HL-60/S4 treated with retinoic acid at 250 ng/mL for 4 days and 3 days (cell line): ENCODE measurements around the gene ERCC6L.
"Not testable (repeated sequence)": the region's sequence is repeated elsewhere in the genome, so short reads cannot be mapped to it uniquely, and the experiment has no call there.

Experiments
- in situ Hi-C: fragments of 300-500 bp; cut with MboI; formaldehyde crosslinking; loops from 2 replicates; pipeline ENCODE4 v1.7.0; 2022; ENCODE audit warnings: low sequenced_read_pairs

Gene ERCC6L

GRCh38 chrX:72176981-72177380 lies 61.8 kb downstream of the ERCC6L start:
- in situ Hi-C loops: no loop called here

GRCh38 chrX:72176289-72176688 lies 62.5 kb downstream of the ERCC6L start:
- in situ Hi-C loops: not testable (repeated sequence)

- in situ Hi-C loops: no loop called here
Observed at GRCh38 chrX:72169008-72169728, 69.7 kb downstream of the ERCC6L start.

- in situ Hi-C loops: no loop called here
Observed at GRCh38 chrX:72165551-72165950, 73.3 kb downstream of the ERCC6L start.

- in situ Hi-C loops: no loop called here
Observed at GRCh38 chrX:72159769-72160168, 79.1 kb downstream of the ERCC6L start.

- in situ Hi-C loops: no loop called here
Observed at GRCh38 chrX:72158773-72159172, 80.1 kb downstream of the ERCC6L start.
